ENCODE data around the gene POLN. TPM values are rescaled to one million over a fixed set of nuclear protein-coding genes. Genes with fewer than 3 reads are reported as not detected.
A peak's percentile ranks its signal among the peaks of the same experiment; 100 is the strongest.

POLN gene
- total RNA-seq, 2 experiments from 2014 or later: 4.0 to 4.4 TPM

DNA sequence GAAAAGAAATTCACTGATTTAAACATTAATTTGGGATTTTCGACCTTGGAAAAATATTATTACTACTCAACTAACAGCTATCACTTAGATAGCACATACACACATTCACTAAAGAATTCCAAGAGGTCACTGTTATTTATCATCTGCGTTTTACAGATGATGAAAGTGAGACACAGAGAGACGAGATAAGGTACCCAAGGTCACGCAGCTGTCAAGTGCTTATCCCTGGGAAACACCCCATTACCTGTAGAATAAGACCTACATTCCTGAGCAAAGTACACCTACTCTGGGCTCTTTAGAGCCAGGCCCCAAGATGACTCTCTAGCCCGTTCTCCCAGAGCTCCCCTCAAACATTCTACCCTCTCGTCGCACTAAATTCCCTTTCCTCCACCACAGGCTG, 48.6 kb downstream of the POLN start:
- Histone ChIP-seq H4K20me1 (ENCODE audit: insufficient read depth, low read length) (no peaks in the 10 kb centered on the region), H3K27ac (ENCODE audit: low read depth, low read length, poor library complexity, severe bottlenecking) (no peak overlapping the region), H3K36me3 (ENCODE audit: insufficient read depth, low read length) (no peaks in the 10 kb centered on the region), H3K79me2 (ENCODE audit: insufficient read depth, low read depth, low read length) (no peaks in the 10 kb centered on the region), H2AFZ (ENCODE audit: low read length) (no peak overlapping the region), H3K9me3 (ENCODE audit: low read length) (no peaks in the 10 kb centered on the region), H3K4me3 (ENCODE audit: low read depth, low read length, poor library complexity, severe bottlenecking) (no peak overlapping the region), H3K9me2 (ENCODE audit: insufficient read depth, low read length) (no peaks in the 10 kb centered on the region), H3K4me1 (ENCODE audit: insufficient read depth, low read length, poor library complexity, severe bottlenecking) (no peaks in the 10 kb centered on the region), H3K4me2 (ENCODE audit: low read length) (no peak overlapping the region)
- ChIA-PET CTCF (ENCODE audit: unreplicated experiment) (no interaction called here), POLR2A (no interaction called here)
- DNase-seq (ENCODE audit: low spot score): no peak
- TF ChIP-seq EZH2phosphoT487 (IDR thresholded peaks at IDR 0.05; ENCODE audit: borderline replicate concordance, low read depth, low read length) (no peak), CTCF (conservative IDR thresholded peaks at IDR 0.05; ENCODE audit: low read length) (no peak)
- BruUV-seq (replicated peaks): no TSS peak
- intact Hi-C loops (cut with micrococcal nuclease; ENCODE audit: unreplicated experiment): no loop called here

DNA sequence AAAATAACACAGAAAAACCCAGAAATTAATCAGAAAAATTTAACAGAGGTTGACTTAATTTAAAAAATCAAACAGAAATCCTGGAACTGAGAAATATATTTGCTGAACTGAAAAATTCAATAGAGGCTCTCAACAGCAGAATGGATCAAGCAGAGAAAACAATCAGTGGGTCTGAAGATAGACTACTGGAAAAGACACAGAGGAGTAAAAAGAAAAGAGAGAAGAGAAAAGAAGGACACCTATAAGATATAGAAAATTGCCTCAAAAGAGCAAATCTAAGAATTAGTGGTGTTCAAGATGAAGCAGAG, 55.1 kb downstream of the POLN start:
- DNase-seq (ENCODE audit: low spot score): no peak
- H4K20me1 ChIP-seq (ENCODE audit: insufficient read depth, low read length): no peaks in the 10 kb centered on the region
- POLR2A ChIA-PET: no interaction called here
- H3K4me3 ChIP-seq (ENCODE audit: low read depth, low read length, poor library complexity, severe bottlenecking): no peak overlapping the region
- no peak overlapping the region for H2AFZ ChIP-seq (ENCODE audit: low read length)
- CTCF ChIA-PET (ENCODE audit: unreplicated experiment): no interaction called here
- no peaks in the 10 kb centered on the region for H3K36me3 ChIP-seq (ENCODE audit: insufficient read depth, low read length)
- H3K27ac ChIP-seq (ENCODE audit: low read depth, low read length, poor library complexity, severe bottlenecking): no peak overlapping the region
- H3K9me3 ChIP-seq (ENCODE audit: low read length): peaks cover 15% of the 10 kb centered on the region
- BruUV-seq (replicated peaks): no TSS peak
- intact Hi-C loops (cut with micrococcal nuclease; ENCODE audit: unreplicated experiment): loop anchor here (5.0 kb wide), 1 partner anchor 440 kb away; no protein-coding TSS in a partner anchor
- H3K9me2 ChIP-seq (ENCODE audit: insufficient read depth, low read length): no peaks in the 10 kb centered on the region
- H3K4me2 ChIP-seq (ENCODE audit: low read length): no peak overlapping the region
- no peaks in the 10 kb centered on the region for H3K4me1 ChIP-seq (ENCODE audit: insufficient read depth, low read length, poor library complexity, severe bottlenecking)
- TF ChIP-seq CTCF (conservative IDR thresholded peaks at IDR 0.05; ENCODE audit: low read length) (no peak), EZH2phosphoT487 (IDR thresholded peaks at IDR 0.05; ENCODE audit: borderline replicate concordance, low read depth, low read length) (no peak)
- no peaks in the 10 kb centered on the region for H3K79me2 ChIP-seq (ENCODE audit: insufficient read depth, low read depth, low read length)

GRCh38 chr4:2186133-2186864, 55.6 kb downstream of the POLN start:
- H3K4me2 ChIP-seq (ENCODE audit: low read length): no peak overlapping the region
- H2AFZ ChIP-seq (ENCODE audit: low read length): no peak overlapping the region
- no peak overlapping the region for H3K27ac ChIP-seq (ENCODE audit: low read depth, low read length, poor library complexity, severe bottlenecking)
- DNase-seq (ENCODE audit: low spot score): peak; percentile 9
- no peaks in the 10 kb centered on the region for H3K9me2 ChIP-seq (ENCODE audit: insufficient read depth, low read length)
- no TSS peak for BruUV-seq (replicated peaks)
- TF ChIP-seq EZH2phosphoT487 (IDR thresholded peaks at IDR 0.05; ENCODE audit: borderline replicate concordance, low read depth, low read length): no peak
- TF ChIP-seq CTCF (conservative IDR thresholded peaks at IDR 0.05; ENCODE audit: low read length): peak; percentile 78
- intact Hi-C loops (cut with micrococcal nuclease; ENCODE audit: unreplicated experiment): loop anchor here (5.0 kb wide), 1 partner anchor 439 kb away; no protein-coding TSS in a partner anchor
- no peaks in the 10 kb centered on the region for H3K36me3 ChIP-seq (ENCODE audit: insufficient read depth, low read length)
- ChIA-PET POLR2A (no interaction called here), CTCF (ENCODE audit: unreplicated experiment) (no interaction called here)
- H3K4me3 ChIP-seq (ENCODE audit: low read depth, low read length, poor library complexity, severe bottlenecking): no peak overlapping the region
- H3K9me3 ChIP-seq (ENCODE audit: low read length): peaks cover 15% of the 10 kb centered on the region
- H3K79me2 ChIP-seq (ENCODE audit: insufficient read depth, low read depth, low read length): no peaks in the 10 kb centered on the region
- H3K4me1 ChIP-seq (ENCODE audit: insufficient read depth, low read length, poor library complexity, severe bottlenecking): no peaks in the 10 kb centered on the region
- H4K20me1 ChIP-seq (ENCODE audit: insufficient read depth, low read length): no peaks in the 10 kb centered on the region

All from OCI-LY7 (cell line).